Fibroblast of mammary gland (primary cell): ENCODE measurements around the gene SLX4IP.
A peak's percentile ranks its signal among the peaks of the same experiment; 100 is the strongest.

Source experiments
- DNase-seq: peaks from one replicate; pipeline ENCODE4 v3.0.0-alpha.2; 2010; ENCODE audit warnings: low read depth
- H3K4me3 ChIP-seq: 2 replicates; pipeline ENCODE4 v1.5.1; 2011; ENCODE audit warnings: low read depth, mild to moderate bottlenecking, low read length, moderate library complexity; ENCODE audit not compliant: control insufficient read depth
- CTCF ChIP-seq: conservative IDR thresholded peaks from 2 replicates; pipeline ENCODE4 v1.5.1; 2011; ENCODE audit warnings: low read depth, low read length, inconsistent platforms; ENCODE audit not compliant: control insufficient read depth, insufficient read depth

SLX4IP gene

GRCh38 chr20:10436053-10436699 lies 1.1 kb downstream of the SLX4IP start:
- DNase-seq, result no peak
- H3K4me3 ChIP-seq, result no peak overlapping the region
- no peak for TF ChIP-seq CTCF

GRCh38 chr20:10438217-10438616 lies 3.1 kb downstream of the SLX4IP start:
- TF ChIP-seq CTCF, result no peak
- no peak overlapping the region for H3K4me3 ChIP-seq
- no peak for DNase-seq

- H3K4me3 ChIP-seq, result no peak overlapping the region
- no peak for TF ChIP-seq CTCF
- DNase-seq, result no peak
Measured at GRCh38 chr20:10443936-10444335, 8.8 kb downstream of the SLX4IP start.

GRCh38 chr20:10445758-10446157 lies 10.7 kb downstream of the SLX4IP start:
- DNase-seq, result no peak
- no peak overlapping the region for H3K4me3 ChIP-seq
- TF ChIP-seq CTCF, result no peak

GRCh38 chr20:10447028-10447427 lies 11.9 kb downstream of the SLX4IP start:
- peak; percentile 82 for DNase-seq
- peak; percentile 21 for TF ChIP-seq CTCF
- no peak overlapping the region for H3K4me3 ChIP-seq

- peak; percentile 13 for TF ChIP-seq CTCF
Measured at GRCh38 chr20:10448270-10449156, 13.4 kb downstream of the SLX4IP start.

More at GRCh38 chr20:10448270-10449156, 13.4 kb downstream of the SLX4IP start:
- DNase-seq, result peak; percentile 54
- no peak overlapping the region for H3K4me3 ChIP-seq
